GM21723 (cell line): ENCODE measurements around the gene RPL22.

Experiments used
- ATAC-seq: cut with Tn5 transposase; IDR thresholded peaks from one replicate; pipeline ENCODE4 v1.9.1; 2021; ENCODE audit warnings: mild to moderate bottlenecking, moderate library complexity; ENCODE audit not compliant: unreplicated experiment

RPL22 gene

DNA sequence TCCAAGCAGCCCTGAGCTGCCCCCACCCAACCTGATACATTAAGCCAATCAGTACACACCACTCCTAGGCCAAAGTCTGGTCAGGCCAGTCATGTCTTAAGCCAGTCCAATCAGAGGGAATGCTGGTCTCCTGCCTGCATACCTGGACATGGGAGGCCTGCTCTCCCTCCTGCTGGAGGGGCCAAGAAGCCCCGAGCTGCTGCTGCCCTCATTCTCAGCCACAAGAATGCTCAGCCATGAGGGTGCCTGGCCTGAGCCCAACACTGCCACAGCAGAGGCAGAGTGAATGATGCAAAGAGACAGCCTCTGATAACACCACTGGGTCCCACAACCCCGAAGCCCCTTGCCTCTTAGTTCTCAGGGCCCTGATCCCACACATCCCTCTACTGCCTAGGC, 42.3 kb downstream of the RPL22 start:
- no peak for ATAC-seq

GRCh38 chr1:6154525-6155319, 44.7 kb downstream of the RPL22 start:
- ATAC-seq = no peak

DNA sequence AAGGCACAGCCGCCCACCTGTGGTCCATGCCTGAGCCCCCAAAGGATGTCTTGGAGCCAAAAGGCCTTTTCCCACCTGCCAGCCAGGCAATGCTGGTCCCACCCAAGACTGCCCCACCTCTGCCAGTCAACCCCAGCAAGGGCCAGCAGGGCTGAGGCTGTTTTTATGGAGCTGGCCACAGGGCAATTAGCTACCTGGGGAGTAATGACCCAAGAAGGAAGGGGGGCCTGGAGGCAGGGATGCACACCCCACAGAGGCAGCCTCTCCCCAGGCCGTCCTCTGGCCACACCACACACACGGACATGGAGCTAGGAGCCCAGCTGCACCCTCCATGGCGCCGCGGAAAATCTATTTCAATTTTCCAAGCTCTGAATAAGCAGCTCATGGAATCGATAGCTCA, 46.5 kb downstream of the RPL22 start:
- no peak for ATAC-seq

DNA sequence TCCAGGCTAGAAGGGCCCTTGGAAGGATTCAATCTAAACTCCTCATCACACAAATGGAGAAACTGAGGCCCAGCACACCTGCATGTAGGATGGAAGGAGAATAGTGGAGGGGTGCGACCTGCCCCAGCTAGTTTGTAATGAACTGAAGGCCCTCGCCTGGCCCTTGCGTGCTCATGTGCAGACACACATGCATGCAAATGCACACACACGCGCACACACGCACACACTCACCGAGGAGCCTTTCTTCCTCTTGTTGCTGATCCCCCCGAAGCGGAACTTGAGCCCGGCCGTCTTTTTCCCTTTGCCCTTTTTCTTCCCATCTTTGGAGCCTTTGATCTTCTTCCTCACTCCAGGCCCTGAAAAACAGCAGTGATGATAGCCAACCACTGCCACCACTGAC, 47.2 kb downstream of the RPL22 start:
- no peak for ATAC-seq

- ATAC-seq = no peak
These were observed 48.0 kb downstream of the RPL22 start for GRCh38 chr1:6151291-6151822.

- ATAC-seq = no peak
These were observed 49.1 kb downstream of the RPL22 start for GRCh38 chr1:6150006-6150938.

- ATAC-seq = no peak
These were observed 49.8 kb downstream of the RPL22 start for GRCh38 chr1:6149597-6149996.

GRCh38 chr1:6148497-6149241, 50.7 kb downstream of the RPL22 start:
- no peak for ATAC-seq

GRCh38 chr1:6145864-6146410, 53.5 kb downstream of the RPL22 start:
- no peak for ATAC-seq

GRCh38 chr1:6145396-6145750, 54.0 kb downstream of the RPL22 start:
- ATAC-seq = no peak

DNA sequence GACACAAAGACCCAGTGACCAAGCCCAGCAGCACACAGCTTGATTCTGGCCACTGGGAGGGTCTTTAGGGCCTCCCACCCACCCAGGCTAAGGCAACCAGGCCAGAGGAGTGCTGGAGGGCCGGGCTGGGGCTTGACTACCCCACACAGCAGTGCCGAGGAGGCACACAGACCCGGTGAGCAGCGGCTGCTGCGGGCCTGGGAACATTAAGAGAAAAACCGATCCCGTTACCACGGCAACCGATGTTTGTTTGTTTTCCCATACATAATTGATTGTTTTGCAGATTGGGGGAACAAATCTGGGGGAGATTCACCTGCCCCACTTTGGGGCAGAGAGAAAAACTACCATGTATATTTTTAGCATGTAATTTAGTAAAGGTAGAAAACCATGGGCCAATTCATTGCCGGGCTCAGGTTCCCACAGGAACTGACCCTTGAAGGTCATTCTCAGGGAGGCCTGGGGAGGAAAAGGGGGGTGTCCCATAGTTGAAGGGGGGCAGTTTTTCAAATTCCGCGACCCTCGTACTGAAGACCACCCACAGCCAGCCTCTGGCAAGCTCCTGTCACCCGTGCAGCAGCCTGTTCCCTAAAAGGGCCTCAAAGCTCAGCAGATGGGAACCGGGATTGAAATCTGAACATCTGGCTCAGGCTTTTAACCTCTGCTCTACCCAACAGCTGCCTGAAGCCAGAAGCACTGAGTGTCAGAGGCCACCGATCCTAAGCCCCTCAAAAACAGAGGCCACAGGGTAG, 54.6 kb downstream of the RPL22 start:
- ATAC-seq = no peak

DNA sequence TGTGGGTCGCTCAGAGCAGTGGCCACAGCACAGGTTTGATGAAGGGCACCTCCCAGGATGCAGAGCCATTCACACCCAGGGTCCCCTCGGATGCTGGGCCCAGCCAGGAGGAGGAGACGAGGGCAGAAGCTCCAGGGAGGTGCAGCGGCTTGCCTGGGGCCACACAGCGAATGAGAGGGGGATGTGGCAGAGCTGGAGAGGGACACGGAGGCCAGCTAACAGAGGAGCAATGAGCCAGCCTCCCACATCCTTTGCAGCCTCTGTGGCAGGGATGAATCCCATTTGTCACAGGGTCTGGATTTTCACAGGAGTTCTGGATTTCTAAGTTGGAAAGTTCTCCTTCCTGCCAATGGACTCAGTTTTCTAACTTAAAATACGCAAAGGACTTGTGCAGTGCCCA, 55.2 kb downstream of the RPL22 start:
- ATAC-seq = no peak

DNA sequence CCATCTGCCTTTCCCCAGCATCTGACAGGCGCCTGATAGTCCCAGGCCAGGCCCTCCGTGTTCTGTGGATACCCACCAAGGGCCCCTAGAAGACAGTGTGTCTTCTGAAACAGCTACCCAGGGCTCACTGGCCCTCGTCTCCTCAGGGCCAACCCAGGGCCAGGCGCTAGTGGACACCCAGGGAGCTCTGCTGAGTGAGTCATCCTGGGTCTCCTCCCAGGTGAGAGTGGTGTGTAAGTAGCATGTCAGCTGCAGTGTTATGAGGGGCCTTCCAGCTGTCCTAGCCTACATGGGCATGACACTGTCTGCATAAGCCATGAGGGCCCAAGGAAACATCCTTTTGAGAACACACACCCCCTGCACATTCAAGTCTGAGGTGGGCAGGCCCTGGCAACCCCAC, 56.0 kb downstream of the RPL22 start:
- no peak for ATAC-seq

GRCh38 chr1:6142734-6143133, 56.7 kb downstream of the RPL22 start:
- ATAC-seq = no peak

- no peak for ATAC-seq
These were observed 57.3 kb downstream of the RPL22 start for GRCh38 chr1:6142036-6142621.

DNA sequence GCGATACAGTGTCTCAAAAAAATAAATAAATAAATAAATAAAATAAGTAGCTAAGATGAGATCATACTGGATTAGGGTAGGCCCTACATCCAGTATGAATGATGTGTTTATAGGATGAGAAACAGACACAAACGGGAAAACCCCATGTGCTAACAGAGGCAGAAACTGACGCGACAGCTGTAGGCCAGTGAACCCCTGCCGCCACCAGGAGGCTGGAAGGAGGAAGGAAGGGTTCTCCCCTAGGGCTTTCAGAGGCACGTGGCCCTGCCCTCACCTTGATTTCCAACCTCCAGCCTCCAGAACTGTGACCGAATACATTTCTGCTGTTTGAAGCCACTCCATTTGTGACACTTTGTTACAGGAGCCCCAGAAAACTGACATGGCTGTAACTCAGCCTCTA, 57.8 kb downstream of the RPL22 start:
- no peak for ATAC-seq

GRCh38 chr1:6140413-6140812, 59.0 kb downstream of the RPL22 start:
- ATAC-seq = no peak

GRCh38 chr1:6137758-6138157, 61.6 kb downstream of the RPL22 start:
- ATAC-seq = no peak

GRCh38 chr1:6136516-6137220, 62.7 kb downstream of the RPL22 start:
- no peak for ATAC-seq
